Measurements from ENCODE around the gene DYRK3.
"Not testable (repeated sequence)": the region's sequence is repeated elsewhere in the genome, so short reads cannot be mapped to it uniquely, and the experiment has no call there.

DNA sequence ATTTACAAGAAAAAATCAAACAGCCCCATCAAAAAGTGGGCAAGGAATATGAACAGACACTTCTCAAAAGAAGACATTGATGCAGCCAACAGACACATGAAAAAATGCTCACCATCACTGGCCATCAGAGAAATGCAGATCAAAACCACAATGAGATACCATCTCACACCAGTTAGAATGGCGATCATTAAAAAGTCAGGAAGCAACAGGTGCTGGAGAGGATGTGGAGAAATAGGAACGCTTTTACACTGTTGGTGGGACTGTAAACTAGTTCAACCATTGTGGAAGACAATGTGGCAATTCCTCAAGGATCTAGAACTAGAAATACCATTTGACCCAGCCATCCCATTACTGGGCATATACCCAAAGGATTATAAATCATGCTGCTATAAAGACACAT lies 6.7 kb downstream of the DYRK3 start:
- not testable (repeated sequence) for TF ChIP-seq POLR2AphosphoS5 (IDR thresholded peaks at IDR 0.05)
- TF ChIP-seq, protein P1, sequence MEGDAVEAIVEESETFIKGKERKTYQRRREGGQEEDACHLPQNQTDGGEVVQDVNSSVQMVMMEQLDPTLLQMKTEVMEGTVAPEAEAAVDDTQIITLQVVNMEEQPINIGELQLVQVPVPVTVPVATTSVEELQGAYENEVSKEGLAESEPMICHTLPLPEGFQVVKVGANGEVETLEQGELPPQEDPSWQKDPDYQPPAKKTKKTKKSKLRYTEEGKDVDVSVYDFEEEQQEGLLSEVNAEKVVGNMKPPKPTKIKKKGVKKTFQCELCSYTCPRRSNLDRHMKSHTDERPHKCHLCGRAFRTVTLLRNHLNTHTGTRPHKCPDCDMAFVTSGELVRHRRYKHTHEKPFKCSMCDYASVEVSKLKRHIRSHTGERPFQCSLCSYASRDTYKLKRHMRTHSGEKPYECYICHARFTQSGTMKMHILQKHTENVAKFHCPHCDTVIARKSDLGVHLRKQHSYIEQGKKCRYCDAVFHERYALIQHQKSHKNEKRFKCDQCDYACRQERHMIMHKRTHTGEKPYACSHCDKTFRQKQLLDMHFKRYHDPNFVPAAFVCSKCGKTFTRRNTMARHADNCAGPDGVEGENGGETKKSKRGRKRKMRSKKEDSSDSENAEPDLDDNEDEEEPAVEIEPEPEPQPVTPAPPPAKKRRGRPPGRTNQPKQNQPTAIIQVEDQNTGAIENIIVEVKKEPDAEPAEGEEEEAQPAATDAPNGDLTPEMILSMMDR (IDR thresholded peaks at IDR 0.05), result not testable (repeated sequence)
